GM10847 (cell line): ENCODE data around the gene PDLIM4.

ENCODE experiments used
- POLR2A ChIP-seq: IDR thresholded peaks from 2 replicates; pipeline ENCODE4 v1.6.1; 2011; ENCODE audit not compliant: insufficient read length; ENCODE audit errors: extremely low read depth

PDLIM4 gene

GRCh38 chr5:132257131-132258101, at the start of gene PDLIM4:
Gene PDLIM4 (plus strand): TSS chr5:132257696. CDS start chr5:132257735, 39 bp downstream.
- TF ChIP-seq POLR2A = no peak

GRCh38 chr5:132207778-132208177, 49.7 kb upstream of the PDLIM4 start:
- TF ChIP-seq POLR2A = no peak

GRCh38 chr5:132209131-132209530, 48.4 kb upstream of the PDLIM4 start:
- TF ChIP-seq POLR2A = no peak

GRCh38 chr5:132209901-132210545, 47.5 kb upstream of the PDLIM4 start:
- TF ChIP-seq POLR2A = no peak

- no peak for TF ChIP-seq POLR2A
These were observed 46.6 kb upstream of the PDLIM4 start for GRCh38 chr5:132210944-132211343.

GRCh38 chr5:132211787-132212186, 45.7 kb upstream of the PDLIM4 start:
- no peak for TF ChIP-seq POLR2A

- TF ChIP-seq POLR2A = no peak
These were observed 43.8 kb upstream of the PDLIM4 start for GRCh38 chr5:132213666-132214065.

GRCh38 chr5:132214491-132214890, 43.0 kb upstream of the PDLIM4 start:
- no peak for TF ChIP-seq POLR2A

- TF ChIP-seq POLR2A = no peak
These were observed 42.2 kb upstream of the PDLIM4 start for GRCh38 chr5:132215329-132215728.

- TF ChIP-seq POLR2A = no peak
These were observed 39.2 kb upstream of the PDLIM4 start for GRCh38 chr5:132218321-132218720.

- TF ChIP-seq POLR2A = no peak
These were observed 38.1 kb upstream of the PDLIM4 start for GRCh38 chr5:132219289-132219970.

GRCh38 chr5:132219981-132220380, 37.5 kb upstream of the PDLIM4 start:
- no peak for TF ChIP-seq POLR2A

- TF ChIP-seq POLR2A = no peak
These were observed 37.0 kb upstream of the PDLIM4 start for GRCh38 chr5:132220491-132220890.

GRCh38 chr5:132221781-132222648, 35.5 kb upstream of the PDLIM4 start:
- no peak for TF ChIP-seq POLR2A

- no peak for TF ChIP-seq POLR2A
These were observed 34.9 kb upstream of the PDLIM4 start for GRCh38 chr5:132222649-132223038.

- TF ChIP-seq POLR2A = no peak
These were observed 33.6 kb upstream of the PDLIM4 start for GRCh38 chr5:132223861-132224260.
